Bone marrow (tissue), 2 donors: Measurements from ENCODE around the gene CRACR2B.
A peak's percentile ranks its signal among the peaks of the same experiment; 100 is the strongest.

Experiments
- DNase-seq, 2 donors: peaks; one replicate each; lab custom pipeline; 2025; lab: John Stamatoyannopoulos, UW

CRACR2B gene

GRCh38 chr11:839875-840617 is 12.3 kb downstream of the CRACR2B start:
- no peak for DNase-seq

- DNase-seq: no peak
Observed at GRCh38 chr11:841981-842369, 14.3 kb downstream of the CRACR2B start.

DNA sequence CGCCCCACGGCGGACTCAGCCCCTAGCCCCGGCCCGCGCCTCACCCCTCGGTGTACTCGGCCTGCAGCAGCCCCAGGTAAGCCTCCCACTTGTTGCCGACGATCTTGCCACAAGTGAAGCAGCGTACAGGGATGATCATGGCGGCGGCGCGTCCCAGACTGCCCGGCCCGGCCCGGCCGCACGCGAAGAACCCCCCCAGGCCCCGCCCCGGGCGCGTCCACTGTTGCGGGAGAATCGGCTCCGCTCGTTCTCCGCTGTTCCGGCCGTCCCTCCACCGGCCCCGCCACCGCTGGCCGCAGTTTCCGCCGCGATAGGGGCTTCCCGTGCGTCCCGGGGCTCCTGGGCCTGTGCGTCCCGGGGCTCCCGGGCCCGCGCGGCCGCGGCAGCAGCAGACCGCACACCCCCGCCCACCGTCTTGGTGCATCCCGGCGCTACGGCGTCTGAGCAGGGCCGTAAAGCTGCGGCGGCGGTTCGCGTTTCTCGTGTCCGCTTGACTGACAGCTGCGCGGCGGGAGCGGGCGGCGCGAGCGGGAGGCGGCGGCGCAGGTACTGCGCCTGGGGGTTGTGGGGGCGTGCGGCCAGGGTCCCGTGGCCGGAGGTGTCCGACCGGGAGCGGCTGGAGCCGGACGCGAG is 14.8 kb downstream of the CRACR2B start, which contains the start of the genes POLR2L and TSPAN4:
TSS of gene POLR2L (minus strand) at position 160 of the 633 bp plus-strand sequence. CDS start at position 139, 21 bp downstream.
TSS of gene TSPAN4 (plus strand) at position 483 of the 633 bp plus-strand sequence. CDS start 7,453 bp downstream, outside the sequence.
- DNase-seq: peak; percentile 56 to 98

GRCh38 chr11:843086-843734 is 15.5 kb downstream of the CRACR2B start:
- DNase-seq: no peak

- no peak for DNase-seq
Observed at GRCh38 chr11:843818-844692, 16.3 kb downstream of the CRACR2B start.

GRCh38 chr11:844693-845644 is 17.2 kb downstream of the CRACR2B start:
- no peak for DNase-seq

DNA sequence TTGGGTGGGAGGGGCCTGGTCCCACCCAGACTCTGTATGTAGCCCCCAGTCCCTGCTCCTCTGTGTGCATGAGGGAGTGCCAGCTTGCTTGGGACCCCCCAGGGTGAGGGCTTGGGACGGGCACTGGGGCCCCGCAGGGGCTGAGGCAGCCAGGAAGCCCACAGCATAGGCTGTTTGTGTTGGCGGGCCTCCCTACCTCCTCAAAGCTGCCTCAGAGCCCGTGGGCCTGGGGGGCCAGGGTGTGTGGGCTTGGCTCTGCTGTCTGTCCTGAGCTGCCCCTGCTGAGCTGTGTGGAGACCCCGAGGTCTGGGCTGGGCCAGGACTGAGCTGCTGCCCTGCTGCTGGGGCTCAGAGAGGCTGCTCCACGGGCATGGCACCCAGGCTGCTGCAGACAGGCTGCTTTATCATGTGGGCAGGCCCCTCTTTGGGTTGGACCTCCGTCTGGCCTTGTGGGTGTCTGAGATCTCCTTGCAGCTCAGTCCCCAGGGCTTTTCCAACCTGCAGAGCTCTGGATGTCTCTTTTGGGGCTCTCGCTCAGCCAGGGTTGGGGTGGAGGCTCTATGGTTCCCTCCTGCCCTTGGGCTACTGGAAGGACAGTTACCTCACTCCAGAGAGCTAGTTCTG is 18.3 kb downstream of the CRACR2B start:
- DNase-seq: no peak

GRCh38 chr11:846496-847098 is 18.9 kb downstream of the CRACR2B start:
- DNase-seq: no peak

GRCh38 chr11:847876-848275 is 20.2 kb downstream of the CRACR2B start:
- DNase-seq: no peak

GRCh38 chr11:848380-848931 is 20.7 kb downstream of the CRACR2B start:
- no peak for DNase-seq

DNA sequence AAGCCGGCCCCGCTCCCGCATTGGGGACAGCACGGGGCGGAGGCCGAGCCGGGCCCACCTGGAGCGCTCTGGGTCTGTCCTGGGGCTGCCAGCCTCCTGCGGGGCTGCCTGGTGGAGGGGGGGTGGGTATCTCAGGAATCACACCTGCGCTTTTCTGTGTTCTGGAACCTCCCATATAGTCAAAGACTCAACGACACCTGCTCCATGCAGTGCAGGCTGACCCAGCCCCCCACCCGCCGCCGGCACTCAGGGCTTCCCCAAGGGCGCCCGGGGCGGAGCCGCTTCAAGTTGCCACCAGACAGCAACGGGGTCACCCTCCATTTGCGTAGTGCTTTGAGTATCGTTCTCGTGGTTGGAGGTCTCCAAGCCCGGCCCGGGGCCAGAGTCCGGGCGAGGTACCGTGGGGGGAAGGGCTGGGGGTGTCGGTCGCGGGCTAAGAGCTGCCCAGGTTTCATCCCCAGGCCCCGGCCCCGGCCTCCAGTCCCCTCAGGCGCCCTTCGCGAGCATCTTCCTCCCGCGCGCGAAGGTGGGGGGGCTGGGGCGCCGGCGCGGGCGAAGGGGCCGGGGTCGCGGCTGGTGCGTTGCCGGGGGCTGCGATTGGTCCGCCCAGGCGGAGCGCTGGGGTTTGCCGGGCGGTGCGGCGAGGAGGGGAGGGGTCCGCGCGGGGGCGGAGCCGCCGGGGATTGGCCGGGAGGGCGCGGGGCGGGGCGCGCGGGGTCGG is 21.5 kb downstream of the CRACR2B start:
- DNase-seq: no peak

- DNase-seq: no peak
Observed at GRCh38 chr11:849951-850774, 22.4 kb downstream of the CRACR2B start.

GRCh38 chr11:850775-851763 is 23.4 kb downstream of the CRACR2B start:
- no peak for DNase-seq

GRCh38 chr11:852762-853161 is 25.0 kb downstream of the CRACR2B start:
- DNase-seq: no peak

GRCh38 chr11:853682-854448 is 26.1 kb downstream of the CRACR2B start:
- DNase-seq: no peak
